AG04449 (cell line): ENCODE results near the gene CFAP92.

Experiments
- CTCF ChIA-PET: fragments of 350-600 bp; formaldehyde crosslinking; extraction: SDS; loops from one replicate; lab custom pipeline; 2021; ENCODE audit warnings: antibody characterized with exemption; lab: Yijun Ruan, JAX
- POLR2A ChIA-PET: fragments of 400-600, 350-600 bp; formaldehyde crosslinking; extraction: SDS; loops from one replicate; lab custom pipeline; 2020; ENCODE audit warnings: antibody characterized with exemption, inconsistent platforms; lab: Yijun Ruan, JAX
- DNase-seq: peaks from one replicate; pipeline ENCODE4 v3.0.0-alpha.2; 2010; ENCODE audit warnings: low read depth, low spot score
- H3K4me3 ChIP-seq: 2 replicates; pipeline ENCODE4 v1.5.1; 2011; ENCODE audit warnings: low read depth, mild to moderate bottlenecking, control low read depth, low read length
- CTCF ChIP-seq: IDR thresholded peaks from one replicate; pipeline ENCODE4 v1.5.1; 2011; ENCODE audit warnings: mild to moderate bottlenecking, moderate library complexity, low read length, control low read depth, inconsistent platforms; ENCODE audit not compliant: insufficient read depth; ENCODE audit errors: missing control alignments

CFAP92 gene

DNA sequence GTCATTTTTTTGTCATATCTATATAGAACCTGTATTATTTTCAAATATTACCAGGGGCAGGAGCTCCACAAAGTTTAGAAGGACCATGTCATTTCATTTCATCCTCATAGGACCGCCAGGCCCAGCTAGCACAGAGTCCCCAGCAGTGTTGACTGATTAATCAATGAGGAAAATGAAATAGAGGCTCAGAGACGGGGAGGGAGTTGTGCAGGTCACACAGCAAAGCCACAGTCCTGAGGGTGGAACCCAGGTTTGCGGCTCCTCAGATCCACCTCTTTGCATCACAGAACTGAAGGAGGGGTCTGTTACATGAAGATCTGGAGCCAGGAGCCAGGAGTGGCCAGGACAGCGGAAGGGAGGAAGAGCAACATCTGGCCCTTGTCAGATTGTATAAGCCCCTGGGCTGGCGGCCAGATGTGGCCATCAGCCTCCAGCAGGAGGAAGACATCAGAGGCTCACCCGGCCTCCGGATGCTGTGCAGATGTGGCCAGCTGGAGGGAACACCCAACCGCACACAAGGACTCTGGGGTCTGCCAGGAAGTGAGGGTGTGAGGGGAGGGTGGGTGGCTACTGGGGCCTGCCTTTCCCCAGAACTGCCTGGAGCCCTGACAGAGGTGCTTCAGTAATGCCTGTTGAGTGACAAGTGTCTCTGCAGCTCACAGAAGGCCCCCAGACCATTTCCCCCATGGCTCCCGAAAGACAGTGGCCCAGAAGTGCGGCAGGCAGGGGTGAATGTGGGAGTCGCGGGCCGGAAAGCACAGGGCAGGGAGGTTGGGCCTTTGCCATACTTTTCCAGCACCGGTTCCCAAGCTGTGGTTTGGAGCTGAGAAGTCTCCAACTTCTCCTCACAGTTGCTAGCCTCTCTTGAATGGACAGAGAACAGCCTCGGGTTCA lies 28.5 kb upstream of the CFAP92 start:
- ChIA-PET POLR2A (interaction anchor here (1.1 kb wide), 1 partner anchor 12 kb away, joined by 3 read pairs; no protein-coding TSS in a partner anchor), CTCF (interaction anchor here (1.5 to 7.1 kb wide), 4 partner anchors 15 to 224 kb away, joined by 3 to 38 read pairs (median 6); no protein-coding TSS in a partner anchor)
- H3K4me3 ChIP-seq, result no peak overlapping the region
- TF ChIP-seq CTCF, result no peak
- no peak for DNase-seq

- TF ChIP-seq CTCF, result no peak
- POLR2A ChIA-PET, result interaction anchor here (1.1 kb wide), 1 partner anchor 13 kb away, joined by 3 read pairs; no protein-coding TSS in a partner anchor
- CTCF ChIA-PET, result interaction anchor here (1.1 to 7.1 kb wide), 5 partner anchors 9 to 225 kb away, joined by 3 to 38 read pairs (median 6); no protein-coding TSS in a partner anchor
- no peak for DNase-seq
- no peak overlapping the region for H3K4me3 ChIP-seq
Observed at GRCh38 chr3:129021140-129021551, 27.3 kb upstream of the CFAP92 start.

- no peak overlapping the region for H3K4me3 ChIP-seq
- TF ChIP-seq CTCF, result no peak
- ChIA-PET POLR2A (interaction anchor here (1.1 kb wide), 1 partner anchor 13 kb away, joined by 3 read pairs; no protein-coding TSS in a partner anchor), CTCF (interaction anchor here (0.6 to 7.1 kb wide), 5 partner anchors 9 to 32 kb away, joined by 3 to 38 read pairs (median 3); no protein-coding TSS in a partner anchor)
- no peak for DNase-seq
Observed at GRCh38 chr3:129020691-129021090, 26.8 kb upstream of the CFAP92 start.

GRCh38 chr3:129019266-129019665 lies 25.4 kb upstream of the CFAP92 start:
- CTCF ChIA-PET, result interaction anchor here (1.0 to 1.5 kb wide), 4 partner anchors 11 to 226 kb away, joined by 3 to 7 read pairs (median 4); no protein-coding TSS in a partner anchor
- no peak for TF ChIP-seq CTCF
- no peak for DNase-seq
- no peak overlapping the region for H3K4me3 ChIP-seq
- POLR2A ChIA-PET, result no interaction called here

GRCh38 chr3:129018751-129019150 lies 24.9 kb upstream of the CFAP92 start:
- TF ChIP-seq CTCF, result no peak
- H3K4me3 ChIP-seq, result no peak overlapping the region
- CTCF ChIA-PET, result interaction anchor here (1.3 kb wide), 1 partner anchor 11 kb away, joined by 3 read pairs; no protein-coding TSS in a partner anchor
- DNase-seq, result no peak
- POLR2A ChIA-PET, result no interaction called here

DNA sequence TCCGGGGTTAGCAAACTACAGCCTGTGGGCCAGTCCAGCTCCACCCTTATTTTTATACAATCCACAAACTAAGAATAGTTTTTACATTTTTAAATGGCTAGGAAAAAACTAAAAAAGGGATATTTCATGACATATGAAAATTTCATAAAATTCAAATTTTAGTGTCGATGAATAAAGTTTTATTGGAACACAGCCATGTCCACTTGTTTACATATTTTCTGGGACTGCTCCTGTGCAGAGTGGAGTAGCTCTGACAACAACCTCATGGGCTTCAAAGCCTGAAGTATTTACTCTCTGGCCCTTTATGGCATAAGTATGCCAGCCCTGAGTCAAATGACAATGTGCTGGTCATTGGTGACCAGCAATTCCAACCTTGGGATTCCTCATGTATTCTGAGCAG lies 24.4 kb upstream of the CFAP92 start:
- DNase-seq, result no peak
- H3K4me3 ChIP-seq, result no peak overlapping the region
- ChIA-PET POLR2A (no interaction called here), CTCF (interaction anchor here (2.4 to 2.5 kb wide), 2 partner anchors 8 to 48 kb away, joined by 7 to 13 read pairs; no protein-coding TSS in a partner anchor)
- no peak for TF ChIP-seq CTCF
